Measurements from ENCODE around the gene C4orf46. TPM values are rescaled to one million over a fixed set of nuclear protein-coding genes. Genes with fewer than 3 reads are reported as not detected.

The C4orf46 gene
- total RNA-seq, 1 donor from 2014 or later, result 101 TPM

GRCh38 chr4:158669310-158669709 lies 2.4 kb downstream of the C4orf46 start:
- TF ChIP-seq EZH2 (IDR thresholded peaks at IDR 0.05) (no peak), CTCF (IDR thresholded peaks at IDR 0.05) (no peak), EZH2phosphoT487 (IDR thresholded peaks at IDR 0.05) (no peak)
- Mint-ChIP-seq H3K27ac (no peak overlapping the region), H3K27me3 (ENCODE audit: insufficient read depth, low read depth) (peaks cover 6% of the 10 kb centered on the region), H3K36me3 (peaks cover 16% of the 10 kb centered on the region), H3K4me3 (peak overlapping the region; percentile 53), H3K4me1 (peaks cover 14% of the 10 kb centered on the region), H3K9me3 (peaks cover 3% of the 10 kb centered on the region)
- DNase-seq (ENCODE audit: low spot score), result no peak
- Histone ChIP-seq H3K36me3 (no peaks in the 10 kb centered on the region), H3K4me2 (peak overlapping the region; percentile 4), H3K27ac (no peak overlapping the region), H3K4me3 (no peak overlapping the region), H3K27me3 (no peaks in the 10 kb centered on the region), H3K79me2 (ENCODE audit: low read depth) (peaks cover 55% of the 10 kb centered on the region), H3K9ac (no peak overlapping the region), H2AFZ (replicated peaks) (no peak overlapping the region), H3K4me1 (peaks cover 7% of the 10 kb centered on the region), H3F3A (ENCODE audit: low read depth) (peaks cover 25% of the 10 kb centered on the region), H4K20me1 (ENCODE audit: low read depth) (peaks cover 23% of the 10 kb centered on the region), H3K9me3 (ENCODE audit: low read depth) (no peaks in the 10 kb centered on the region)

- Mint-ChIP-seq H3K27ac (no peak overlapping the region), H3K36me3 (peaks cover 16% of the 10 kb centered on the region), H3K4me3 (no peak overlapping the region), H3K9me3 (peaks cover 3% of the 10 kb centered on the region), H3K4me1 (peaks cover 12% of the 10 kb centered on the region), H3K27me3 (ENCODE audit: insufficient read depth, low read depth) (peaks cover 6% of the 10 kb centered on the region)
- Histone ChIP-seq H3K9me3 (ENCODE audit: low read depth) (no peaks in the 10 kb centered on the region), H3K4me2 (no peak overlapping the region), H3F3A (ENCODE audit: low read depth) (peaks cover 24% of the 10 kb centered on the region), H3K27me3 (no peaks in the 10 kb centered on the region), H4K20me1 (ENCODE audit: low read depth) (peaks cover 23% of the 10 kb centered on the region), H2AFZ (replicated peaks) (no peak overlapping the region), H3K79me2 (ENCODE audit: low read depth) (peaks cover 55% of the 10 kb centered on the region), H3K9ac (no peak overlapping the region), H3K27ac (no peak overlapping the region), H3K36me3 (no peaks in the 10 kb centered on the region), H3K4me1 (peaks cover 7% of the 10 kb centered on the region), H3K4me3 (no peak overlapping the region)
- no peak for TF ChIP-seq EZH2phosphoT487 (IDR thresholded peaks at IDR 0.05)
- peak; percentile 55 for TF ChIP-seq CTCF (IDR thresholded peaks at IDR 0.05)
- DNase-seq (ENCODE audit: low spot score), result no peak
These were observed 4.0 kb downstream of the C4orf46 start for GRCh38 chr4:158667651-158668198.

GRCh38 chr4:158666892-158667291 lies 4.8 kb downstream of the C4orf46 start:
- Histone ChIP-seq H3K4me1 (peaks cover 7% of the 10 kb centered on the region), H2AFZ (replicated peaks) (no peak overlapping the region), H3K4me2 (no peak overlapping the region), H3K27ac (no peak overlapping the region), H3K9ac (no peak overlapping the region), H3K9me3 (ENCODE audit: low read depth) (no peaks in the 10 kb centered on the region), H4K20me1 (ENCODE audit: low read depth) (peaks cover 23% of the 10 kb centered on the region), H3F3A (ENCODE audit: low read depth) (peaks cover 19% of the 10 kb centered on the region), H3K79me2 (ENCODE audit: low read depth) (peaks cover 55% of the 10 kb centered on the region), H3K36me3 (no peaks in the 10 kb centered on the region), H3K4me3 (no peak overlapping the region), H3K27me3 (no peaks in the 10 kb centered on the region)
- H3K9me3 Mint-ChIP-seq, result peaks cover 3% of the 10 kb centered on the region
- no peak overlapping the region for H3K27ac Mint-ChIP-seq
- no peak for TF ChIP-seq EZH2 (IDR thresholded peaks at IDR 0.05)
- no peak for TF ChIP-seq EZH2phosphoT487 (IDR thresholded peaks at IDR 0.05)
- TF ChIP-seq CTCF (IDR thresholded peaks at IDR 0.05), result no peak
- no peak for DNase-seq (ENCODE audit: low spot score)
- peaks cover 11% of the 10 kb centered on the region for H3K4me1 Mint-ChIP-seq
- peaks cover 2% of the 10 kb centered on the region for H3K27me3 Mint-ChIP-seq (ENCODE audit: insufficient read depth, low read depth)
- H3K4me3 Mint-ChIP-seq, result no peak overlapping the region
- H3K36me3 Mint-ChIP-seq, result peaks cover 16% of the 10 kb centered on the region
